Skeletal muscle satellite cell (primary cell): ENCODE data around the gene SIRPA.

Experiments
- H3K27me3 ChIP-seq: 2 replicates; pipeline ENCODE4 v1.7.0; 2013; ENCODE audit warnings: low read length; ENCODE audit not compliant: control insufficient read depth, insufficient read depth
- H3K36me3 ChIP-seq: 2 replicates; pipeline ENCODE4 v1.7.0; 2013; ENCODE audit warnings: mild to moderate bottlenecking, control low read depth, low read length; ENCODE audit not compliant: insufficient read depth
- H3K4me1 ChIP-seq: 2 replicates; pipeline ENCODE4 v1.7.0; 2013; ENCODE audit warnings: low read length; ENCODE audit not compliant: control insufficient read depth, insufficient read depth
- H3K4me2 ChIP-seq: 2 replicates; pipeline ENCODE4 v1.7.0; 2013; ENCODE audit warnings: mild to moderate bottlenecking, low read length
- H3K4me3 ChIP-seq: 2 replicates; pipeline ENCODE4 v1.7.0; 2013; ENCODE audit warnings: low read length
- H3K9ac ChIP-seq: 2 replicates; pipeline ENCODE4 v1.7.0; 2013; ENCODE audit warnings: mild to moderate bottlenecking, low read depth, low read length, moderate library complexity
- H3K9me3 ChIP-seq: replicated peaks from 2 replicates; pipeline ENCODE4 v1.7.0; 2013; ENCODE audit warnings: mild to moderate bottlenecking, control low read depth, low read length

Gene SIRPA

DNA sequence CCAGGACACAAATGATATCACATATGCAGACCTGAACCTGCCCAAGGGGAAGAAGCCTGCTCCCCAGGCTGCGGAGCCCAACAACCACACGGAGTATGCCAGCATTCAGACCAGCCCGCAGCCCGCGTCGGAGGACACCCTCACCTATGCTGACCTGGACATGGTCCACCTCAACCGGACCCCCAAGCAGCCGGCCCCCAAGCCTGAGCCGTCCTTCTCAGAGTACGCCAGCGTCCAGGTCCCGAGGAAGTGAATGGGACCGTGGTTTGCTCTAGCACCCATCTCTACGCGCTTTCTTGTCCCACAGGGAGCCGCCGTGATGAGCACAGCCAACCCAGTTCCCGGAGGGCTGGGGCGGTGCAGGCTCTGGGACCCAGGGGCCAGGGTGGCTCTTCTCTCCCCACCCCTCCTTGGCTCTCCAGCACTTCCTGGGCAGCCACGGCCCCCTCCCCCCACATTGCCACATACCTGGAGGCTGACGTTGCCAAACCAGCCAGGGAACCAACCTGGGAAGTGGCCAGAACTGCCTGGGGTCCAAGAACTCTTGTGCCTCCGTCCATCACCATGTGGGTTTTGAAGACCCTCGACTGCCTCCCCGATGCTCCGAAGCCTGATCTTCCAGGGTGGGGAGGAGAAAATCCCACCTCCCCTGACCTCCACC is 42.2 kb downstream of the SIRPA start:
- Histone ChIP-seq H3K4me2 (no peak overlapping the region), H3K4me1 (peaks cover 29% of the 10 kb centered on the region), H3K9ac (no peak overlapping the region), H3K36me3 (peaks cover 41% of the 10 kb centered on the region), H3K9me3 (no peaks in the 10 kb centered on the region), H3K27me3 (no peaks in the 10 kb centered on the region), H3K4me3 (no peak overlapping the region)

DNA sequence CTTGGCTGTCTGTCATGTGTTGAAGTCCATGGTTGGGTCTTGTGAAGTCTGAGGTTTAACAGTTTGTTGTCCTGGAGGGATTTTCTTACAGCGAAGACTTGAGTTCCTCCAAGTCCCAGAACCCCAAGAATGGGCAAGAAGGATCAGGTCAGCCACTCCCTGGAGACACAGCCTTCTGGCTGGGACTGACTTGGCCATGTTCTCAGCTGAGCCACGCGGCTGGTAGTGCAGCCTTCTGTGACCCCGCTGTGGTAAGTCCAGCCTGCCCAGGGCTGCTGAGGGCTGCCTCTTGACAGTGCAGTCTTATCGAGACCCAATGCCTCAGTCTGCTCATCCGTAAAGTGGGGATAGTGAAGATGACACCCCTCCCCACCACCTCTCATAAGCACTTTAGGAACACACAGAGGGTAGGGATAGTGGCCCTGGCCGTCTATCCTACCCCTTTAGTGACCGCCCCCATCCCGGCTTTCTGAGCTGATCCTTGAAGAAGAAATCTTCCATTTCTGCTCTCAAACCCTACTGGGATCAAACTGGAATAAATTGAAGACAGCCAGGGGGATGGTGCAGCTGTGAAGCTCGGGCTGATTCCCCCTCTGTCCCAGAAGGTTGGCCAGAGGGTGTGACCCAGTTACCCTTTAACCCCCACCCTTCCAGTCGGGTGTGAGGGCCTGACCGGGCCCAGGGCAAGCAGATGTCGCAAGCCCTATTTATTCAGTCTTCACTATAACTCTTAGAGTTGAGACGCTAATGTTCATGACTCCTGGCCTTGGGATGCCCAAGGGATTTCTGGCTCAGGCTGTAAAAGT is 43.5 kb downstream of the SIRPA start:
- Histone ChIP-seq H3K27me3 (peaks cover 9% of the 10 kb centered on the region), H3K4me3 (no peak overlapping the region), H3K4me2 (no peak overlapping the region), H3K4me1 (peaks cover 23% of the 10 kb centered on the region), H3K36me3 (peaks cover 40% of the 10 kb centered on the region), H3K9me3 (no peaks in the 10 kb centered on the region), H3K9ac (no peak overlapping the region)

DNA sequence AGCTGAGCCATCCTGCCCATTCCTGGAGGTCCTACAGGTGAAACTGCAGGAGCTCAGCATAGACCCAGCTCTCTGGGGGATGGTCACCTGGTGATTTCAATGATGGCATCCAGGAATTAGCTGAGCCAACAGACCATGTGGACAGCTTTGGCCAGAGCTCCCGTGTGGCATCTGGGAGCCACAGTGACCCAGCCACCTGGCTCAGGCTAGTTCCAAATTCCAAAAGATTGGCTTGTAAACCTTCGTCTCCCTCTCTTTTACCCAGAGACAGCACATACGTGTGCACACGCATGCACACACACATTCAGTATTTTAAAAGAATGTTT is 44.0 kb downstream of the SIRPA start:
- Histone ChIP-seq H3K4me2 (no peak overlapping the region), H3K27me3 (peaks cover 14% of the 10 kb centered on the region), H3K36me3 (peaks cover 40% of the 10 kb centered on the region), H3K9ac (no peak overlapping the region), H3K4me1 (peaks cover 19% of the 10 kb centered on the region), H3K4me3 (no peak overlapping the region), H3K9me3 (no peaks in the 10 kb centered on the region)

DNA sequence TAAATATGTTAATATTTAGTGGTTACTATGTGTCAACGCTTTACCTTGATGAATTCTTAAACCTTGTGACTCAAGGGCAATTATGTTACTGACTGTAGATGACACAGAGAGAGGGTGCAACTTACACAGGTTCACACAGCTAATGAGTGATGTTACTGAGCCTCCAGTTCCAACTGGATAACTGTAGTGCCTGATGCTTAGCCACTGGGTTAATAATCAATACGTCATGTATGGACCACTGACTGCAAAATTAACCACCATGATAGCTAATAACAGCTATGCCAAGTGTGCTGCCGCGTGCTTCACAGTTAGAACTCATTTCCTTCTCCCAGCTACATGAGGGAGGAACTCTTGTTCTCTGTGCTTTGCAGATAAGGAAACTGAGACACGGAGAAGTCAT is 45.4 kb downstream of the SIRPA start:
- H3K4me1 ChIP-seq: peaks cover 7% of the 10 kb centered on the region
- peaks cover 33% of the 10 kb centered on the region for H3K36me3 ChIP-seq
- no peaks in the 10 kb centered on the region for H3K9me3 ChIP-seq
- no peak overlapping the region for H3K9ac ChIP-seq
- H3K4me3 ChIP-seq: no peak overlapping the region
- peaks cover 27% of the 10 kb centered on the region for H3K27me3 ChIP-seq
- no peak overlapping the region for H3K4me2 ChIP-seq

DNA sequence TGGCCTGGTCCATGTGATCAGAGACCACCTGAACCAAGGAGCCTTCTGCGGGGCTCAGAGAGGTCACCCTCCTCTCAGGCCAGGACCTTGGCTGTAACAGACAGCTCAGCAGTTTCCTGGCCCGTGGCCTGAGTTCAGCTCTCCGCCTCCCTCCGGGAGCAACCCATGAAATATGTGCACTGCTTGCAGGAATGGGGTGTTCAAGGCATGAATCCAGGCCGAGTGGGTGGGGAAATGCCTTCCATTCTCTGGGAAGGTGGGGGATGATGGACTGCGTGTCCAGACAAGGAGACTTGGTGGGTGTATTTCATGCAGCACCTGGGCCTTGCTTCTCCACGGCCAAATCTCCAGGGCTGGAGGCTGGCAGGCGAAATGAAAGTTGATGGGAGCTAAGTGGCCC is 46.0 kb downstream of the SIRPA start:
- no peak overlapping the region for H3K9ac ChIP-seq
- H3K9me3 ChIP-seq: no peaks in the 10 kb centered on the region
- H3K27me3 ChIP-seq: peaks cover 34% of the 10 kb centered on the region
- no peak overlapping the region for H3K4me2 ChIP-seq
- H3K4me3 ChIP-seq: no peak overlapping the region
- H3K4me1 ChIP-seq: peaks cover 7% of the 10 kb centered on the region
- peaks cover 26% of the 10 kb centered on the region for H3K36me3 ChIP-seq

DNA sequence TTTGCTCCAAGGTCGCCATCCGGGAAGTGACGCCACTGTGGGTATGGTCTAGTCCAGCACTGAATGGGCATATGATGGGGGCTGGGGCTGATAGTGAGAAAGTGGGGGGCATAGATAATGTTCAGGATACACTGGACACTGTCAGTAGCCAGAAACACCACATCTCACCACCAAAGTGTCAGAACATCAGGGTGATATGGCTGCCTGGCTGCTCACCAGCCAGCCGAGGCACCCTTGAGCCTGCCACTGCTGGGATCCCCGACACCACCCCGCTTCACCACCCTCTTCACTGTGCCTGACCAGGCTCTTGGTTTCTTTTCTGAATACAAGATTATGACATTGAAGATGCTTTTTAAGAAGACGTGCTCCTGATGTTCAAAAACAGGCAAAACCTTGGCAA is 46.9 kb downstream of the SIRPA start:
- Histone ChIP-seq H3K4me1 (peaks cover 9% of the 10 kb centered on the region), H3K36me3 (peaks cover 18% of the 10 kb centered on the region), H3K4me2 (no peak overlapping the region), H3K27me3 (peaks cover 42% of the 10 kb centered on the region), H3K4me3 (no peak overlapping the region), H3K9ac (no peak overlapping the region), H3K9me3 (no peaks in the 10 kb centered on the region)

DNA sequence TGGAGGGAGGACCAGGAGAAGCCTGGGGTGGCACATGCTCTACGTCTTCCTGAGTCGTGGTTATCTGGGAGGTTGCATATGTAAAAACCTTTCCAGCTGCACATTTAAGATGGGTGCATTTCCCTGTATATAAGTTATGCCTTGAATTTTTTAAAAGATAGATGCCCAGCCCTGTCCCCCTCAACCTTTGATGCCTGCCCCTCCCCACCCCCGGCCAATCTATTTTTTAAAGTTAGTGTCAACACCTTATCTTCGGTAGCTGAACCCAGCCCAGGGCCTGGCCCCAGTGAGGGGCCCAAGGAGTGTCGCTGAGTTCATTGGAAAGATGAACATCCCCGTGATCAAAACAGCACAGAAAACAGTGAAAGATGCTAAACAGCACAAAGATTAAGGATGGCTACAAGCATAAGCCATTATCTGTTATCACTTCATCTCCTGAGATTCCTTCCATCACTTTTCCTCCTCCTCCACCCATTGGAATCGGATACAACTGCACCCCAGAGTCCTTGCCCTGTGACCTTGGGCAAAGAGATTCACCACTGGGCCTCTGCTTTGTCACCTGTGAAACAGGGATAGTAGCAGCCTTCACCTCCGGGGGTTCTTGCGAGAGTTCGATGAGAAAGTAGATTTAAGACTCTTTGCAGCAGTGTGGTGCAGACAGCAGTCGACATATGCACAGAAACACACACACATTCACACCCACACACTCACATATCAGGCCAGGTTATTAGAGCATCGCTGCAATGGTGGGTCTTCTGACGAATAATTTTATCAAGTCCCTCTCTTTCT is 47.5 kb downstream of the SIRPA start:
- peaks cover 14% of the 10 kb centered on the region for H3K36me3 ChIP-seq
- peaks cover 12% of the 10 kb centered on the region for H3K4me1 ChIP-seq
- no peak overlapping the region for H3K9ac ChIP-seq
- H3K9me3 ChIP-seq: no peaks in the 10 kb centered on the region
- peaks cover 48% of the 10 kb centered on the region for H3K27me3 ChIP-seq
- H3K4me2 ChIP-seq: no peak overlapping the region
- no peak overlapping the region for H3K4me3 ChIP-seq

DNA sequence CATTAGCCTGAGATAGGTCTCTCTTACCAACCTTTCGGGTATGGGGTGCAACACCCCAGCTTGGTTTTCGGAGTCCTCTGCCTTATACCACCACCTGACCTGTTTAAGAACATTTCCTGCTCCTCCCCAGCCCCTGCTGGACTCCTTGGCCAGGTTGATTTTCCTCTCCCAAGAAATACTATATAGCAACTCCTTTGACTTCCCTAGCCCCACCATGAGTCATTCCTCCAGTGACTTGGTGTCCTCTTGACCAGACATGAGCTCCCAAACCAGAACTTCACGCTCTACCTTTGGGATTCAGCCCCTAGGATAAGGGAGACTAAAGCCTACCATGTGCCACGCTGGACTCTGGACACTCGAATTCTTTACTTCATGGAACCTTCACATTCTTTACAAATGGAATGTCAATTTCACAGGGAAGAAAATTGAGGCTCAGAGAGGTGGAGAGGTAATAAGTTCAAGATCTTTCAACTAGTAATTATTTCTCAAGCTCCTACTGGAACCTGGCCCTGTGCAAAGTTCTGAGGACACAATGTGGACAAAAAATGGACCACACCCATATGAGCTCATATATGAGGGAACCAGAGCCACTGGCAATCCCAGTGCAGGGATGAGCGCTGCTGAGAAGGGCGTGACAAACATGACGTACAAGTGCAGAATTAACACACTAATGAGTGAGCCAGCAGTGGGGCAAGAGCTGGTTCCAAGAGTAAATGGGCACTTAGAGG is 48.2 kb downstream of the SIRPA start:
- Histone ChIP-seq H3K9me3 (no peaks in the 10 kb centered on the region), H3K4me3 (no peak overlapping the region), H3K4me2 (no peak overlapping the region), H3K4me1 (peaks cover 12% of the 10 kb centered on the region), H3K9ac (no peak overlapping the region), H3K36me3 (peaks cover 9% of the 10 kb centered on the region), H3K27me3 (peaks cover 55% of the 10 kb centered on the region)

DNA sequence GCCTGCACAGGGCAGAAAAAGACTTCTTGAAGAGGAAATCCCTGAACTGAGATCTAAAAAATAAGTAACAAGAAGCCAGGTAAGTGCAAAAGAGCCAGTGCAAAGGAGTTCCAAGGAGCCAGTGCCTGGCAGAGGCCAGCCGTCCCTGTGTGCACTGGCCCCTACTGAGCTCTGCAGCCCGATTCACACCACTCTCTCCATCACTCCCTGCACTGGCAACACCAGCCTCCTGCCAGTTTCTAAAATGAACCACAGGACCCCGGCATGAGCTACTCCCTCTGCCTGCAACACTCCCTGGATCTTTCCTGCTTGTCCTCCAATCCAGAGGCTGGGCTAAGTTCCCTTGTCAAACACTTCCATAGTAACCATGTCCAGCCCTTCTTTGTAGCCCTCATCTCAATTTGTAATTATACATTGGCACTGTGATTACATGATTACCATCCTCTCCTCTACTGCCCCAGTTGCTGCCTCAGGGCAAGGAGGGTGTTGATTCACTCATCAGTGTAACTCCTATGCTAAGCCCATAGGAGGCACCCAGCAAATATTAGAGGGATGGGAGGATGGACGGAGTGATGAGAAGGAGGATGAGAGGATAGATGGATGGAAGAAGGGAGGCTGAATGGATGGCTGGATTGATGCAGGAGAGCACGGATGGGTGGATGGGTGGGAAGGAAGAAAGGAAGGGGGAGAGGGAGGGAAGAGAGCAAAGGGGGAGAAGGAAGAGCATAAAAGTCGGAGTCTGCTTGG is 49.3 kb downstream of the SIRPA start:
- Histone ChIP-seq H3K4me2 (no peak overlapping the region), H3K9ac (no peak overlapping the region), H3K27me3 (peaks cover 58% of the 10 kb centered on the region), H3K36me3 (no peaks in the 10 kb centered on the region), H3K9me3 (no peaks in the 10 kb centered on the region), H3K4me3 (no peak overlapping the region), H3K4me1 (peaks cover 12% of the 10 kb centered on the region)

DNA sequence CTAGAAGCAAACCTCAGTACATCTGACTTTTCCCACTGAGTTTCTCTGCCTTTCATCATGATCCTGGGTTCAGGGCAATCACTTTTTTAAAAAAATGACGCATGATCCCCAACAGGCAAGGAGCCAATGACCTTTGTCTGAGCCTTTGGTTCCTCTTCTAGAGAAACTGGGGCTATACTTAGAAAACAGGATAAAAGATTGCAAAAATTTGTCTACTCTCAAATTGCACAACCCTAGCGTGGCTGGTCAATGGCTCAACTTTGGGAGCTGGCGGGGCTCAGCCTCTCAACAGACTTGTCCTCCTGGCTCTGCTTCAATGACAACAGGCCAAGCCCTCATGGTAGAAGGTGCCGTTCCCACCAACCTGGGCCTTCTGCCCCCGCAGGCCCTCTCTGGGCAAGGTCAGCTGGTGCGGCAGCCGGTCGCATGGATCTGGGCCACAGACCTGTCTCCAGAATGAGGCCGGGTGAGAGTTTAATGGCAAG is 50.0 kb downstream of the SIRPA start:
- peaks cover 62% of the 10 kb centered on the region for H3K27me3 ChIP-seq
- no peak overlapping the region for H3K9ac ChIP-seq

More for the DNA sequence above, 50.0 kb downstream of the SIRPA start:
- no peak overlapping the region for H3K4me3 ChIP-seq
- H3K4me2 ChIP-seq: no peak overlapping the region
- peaks cover 12% of the 10 kb centered on the region for H3K4me1 ChIP-seq
- no peaks in the 10 kb centered on the region for H3K9me3 ChIP-seq
- H3K36me3 ChIP-seq: no peaks in the 10 kb centered on the region
